Activated CD4-positive, alpha-beta T cell treated with anti-CD3 and anti-CD28 coated beads, Interleukin-2, amount 10 ng/mL, durations not matched to agents 7 days and 5 days (primary cell): ENCODE results near the gene KCTD14. TPM values are rescaled to one million over a fixed set of nuclear protein-coding genes. Genes with fewer than 3 reads are reported as not detected.
"Not testable (repeated sequence)": the region's sequence is repeated elsewhere in the genome, so short reads cannot be mapped to it uniquely, and the experiment has no call there.

ENCODE experiments used
- CTCF ChIA-PET: fragments of 350-600 bp; sonication (Branson Sonifier 250); formaldehyde crosslinking; loops from one replicate; lab custom pipeline; 2021; ENCODE audit warnings: antibody characterized with exemption; lab: Charles Lee
- POLR2A ChIA-PET: fragments of 350-600 bp; sonication (Branson Sonifier 250); formaldehyde crosslinking; loops from one replicate; lab custom pipeline; 2021; ENCODE audit warnings: antibody characterized with exemption; lab: Charles Lee
- DNase-seq: peaks from one replicate; pipeline ENCODE4 v3.0.0-alpha.2; 2020
- H3K27ac Mint-ChIP-seq: one replicate; pipeline ENCODE4 v1.8.0; 2021; ENCODE audit warnings: mild to moderate bottlenecking, moderate library complexity, mixed read lengths
- H3K27me3 Mint-ChIP-seq: one replicate; pipeline ENCODE4 v1.8.0; 2021; ENCODE audit warnings: mixed read lengths
- H3K36me3 Mint-ChIP-seq: one replicate; pipeline ENCODE4 v1.8.0; 2021; ENCODE audit warnings: low read depth, mixed read lengths
- H3K4me1 Mint-ChIP-seq: one replicate; pipeline ENCODE4 v1.8.0; 2021; ENCODE audit warnings: mixed read lengths
- H3K4me3 Mint-ChIP-seq: one replicate; pipeline ENCODE4 v1.8.0; 2021; ENCODE audit warnings: mild to moderate bottlenecking, moderate library complexity, mixed read lengths
- H3K9me3 Mint-ChIP-seq: one replicate; pipeline ENCODE4 v1.8.0; 2021; ENCODE audit warnings: mixed read lengths
- total RNA-seq, 2 experiments: library from RNA; stranded (reverse); gene quantifications; one replicate each; pipeline ENCODE4 v1.2.3, GENCODE V29; 2021

Gene KCTD14
- total RNA-seq, 2 experiments from 2014 or later: 0.19 to 0.25 TPM

- peaks cover 6% of the 10 kb centered on the region for H3K36me3 Mint-ChIP-seq
- no peaks in the 10 kb centered on the region for H3K4me1 Mint-ChIP-seq
- H3K9me3 Mint-ChIP-seq: no peaks in the 10 kb centered on the region
- no peak for DNase-seq
- ChIA-PET CTCF (interaction anchor here (0.6 to 1.1 kb wide), 3 partner anchors 15 to 503 kb away, joined by 3 to 6 read pairs (median 5); no protein-coding TSS in a partner anchor), POLR2A (no interaction called here)
- no peak overlapping the region for H3K4me3 Mint-ChIP-seq
- H3K27me3 Mint-ChIP-seq: no peaks in the 10 kb centered on the region
- no peak overlapping the region for H3K27ac Mint-ChIP-seq
Observed at GRCh38 chr11:78061088-78061920, 38.2 kb upstream of the KCTD14 start.

DNA sequence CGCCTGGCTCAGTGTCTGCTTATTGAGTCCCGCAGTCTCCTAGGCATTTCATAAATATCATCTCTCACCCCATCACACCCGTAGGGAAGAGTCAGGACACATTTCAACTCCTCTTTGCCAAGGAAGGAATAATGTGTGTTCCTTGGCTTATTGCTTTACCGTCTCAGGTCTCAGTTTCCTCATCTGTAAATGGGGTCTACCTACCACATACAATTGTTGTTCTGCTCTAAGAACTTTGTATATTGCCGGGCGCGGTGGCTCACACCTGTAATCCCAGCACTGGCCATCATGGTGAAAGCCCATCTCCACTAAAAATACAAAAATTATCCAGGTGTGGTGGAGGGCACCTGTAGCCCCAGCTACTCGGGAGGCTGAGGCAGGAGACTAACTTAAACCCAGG lies 37.5 kb upstream of the KCTD14 start:
- POLR2A ChIA-PET: no interaction called here
- CTCF ChIA-PET: interaction anchor here (0.9 to 1.1 kb wide), 2 partner anchors 14 to 503 kb away, joined by 3 to 6 read pairs; no protein-coding TSS in a partner anchor
- Mint-ChIP-seq H3K27ac (no peak overlapping the region), H3K27me3 (no peaks in the 10 kb centered on the region), H3K4me1 (no peaks in the 10 kb centered on the region), H3K36me3 (peaks cover 6% of the 10 kb centered on the region), H3K9me3 (no peaks in the 10 kb centered on the region), H3K4me3 (no peak overlapping the region)
- no peak for DNase-seq

GRCh38 chr11:78059749-78060328 lies 36.8 kb upstream of the KCTD14 start:
- H3K36me3 Mint-ChIP-seq, POLR2A ChIA-PET, H3K9me3 Mint-ChIP-seq, H3K27ac Mint-ChIP-seq, H3K4me1 Mint-ChIP-seq, DNase-seq, H3K4me3 Mint-ChIP-seq, H3K27me3 Mint-ChIP-seq: not testable (repeated sequence)
- CTCF ChIA-PET: interaction anchor here (1.2 kb wide), 1 partner anchor 13 kb away, joined by 6 read pairs; no protein-coding TSS in a partner anchor

DNA sequence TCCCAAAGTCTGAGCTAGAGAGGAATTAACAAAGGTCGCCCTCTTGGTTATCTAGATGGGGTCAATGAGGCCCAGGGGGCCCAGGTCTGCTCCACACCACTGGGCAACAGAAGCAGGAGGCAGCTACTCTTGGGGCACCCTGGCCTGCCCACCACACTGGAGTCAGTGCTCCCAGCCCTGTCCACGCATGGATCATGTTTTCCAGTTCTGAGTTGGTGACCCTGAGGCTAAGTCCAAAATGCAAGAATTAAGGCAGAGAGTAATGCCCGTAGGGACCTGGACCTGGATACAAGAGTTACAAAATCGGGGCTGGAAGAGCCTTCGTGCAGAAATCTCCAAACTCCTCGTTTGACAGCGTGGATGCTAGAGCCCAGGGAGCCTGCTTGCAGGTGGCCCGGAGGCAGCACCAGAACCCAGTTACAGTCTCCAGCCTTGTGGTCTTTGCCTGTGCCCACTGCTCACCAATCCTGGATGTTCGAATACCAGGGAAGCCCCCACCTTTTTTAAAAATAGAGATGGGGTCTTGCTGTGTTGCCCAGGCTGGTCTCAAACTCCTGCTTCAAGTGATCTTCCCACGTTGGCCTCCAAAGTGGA lies 34.5 kb upstream of the KCTD14 start:
- POLR2A ChIA-PET: no interaction called here
- H3K27me3 Mint-ChIP-seq: no peaks in the 10 kb centered on the region

DNA sequence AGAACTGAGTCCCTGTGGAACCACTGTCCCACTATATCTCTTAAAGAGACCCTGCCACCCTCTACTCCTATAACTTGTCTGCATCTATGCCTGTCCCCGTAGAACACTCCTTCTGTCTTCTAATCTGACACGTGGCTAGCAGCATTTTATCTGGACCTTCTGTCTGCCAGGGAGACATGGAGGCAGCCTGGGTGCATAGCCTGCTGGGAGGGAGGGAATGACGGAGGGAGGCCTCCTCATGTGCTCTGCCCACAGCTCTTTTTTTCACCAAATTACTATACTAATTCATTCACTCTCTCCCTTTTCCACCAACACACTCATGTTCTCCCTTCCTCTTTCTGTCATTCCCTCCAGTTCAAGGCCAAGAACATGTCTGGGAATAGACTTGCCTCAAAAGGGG lies 33.0 kb upstream of the KCTD14 start:
- Mint-ChIP-seq H3K27me3 (no peaks in the 10 kb centered on the region), H3K36me3 (no peaks in the 10 kb centered on the region), H3K9me3 (no peaks in the 10 kb centered on the region), H3K4me3 (no peak overlapping the region), H3K4me1 (no peaks in the 10 kb centered on the region), H3K27ac (no peak overlapping the region)
- DNase-seq: no peak
- CTCF ChIA-PET: interaction anchor here (0.7 kb wide), 1 partner anchor 16 kb away, joined by 3 read pairs; no protein-coding TSS in a partner anchor
- POLR2A ChIA-PET: no interaction called here

More for the DNA sequence above, 34.5 kb upstream of the KCTD14 start:
- no peaks in the 10 kb centered on the region for H3K9me3 Mint-ChIP-seq
- DNase-seq: no peak
- no peaks in the 10 kb centered on the region for H3K4me1 Mint-ChIP-seq
- no peak overlapping the region for H3K27ac Mint-ChIP-seq
- CTCF ChIA-PET: no interaction called here
- no peaks in the 10 kb centered on the region for H3K36me3 Mint-ChIP-seq
- H3K4me3 Mint-ChIP-seq: no peak overlapping the region

GRCh38 chr11:78054971-78055370 lies 31.9 kb upstream of the KCTD14 start:
- peaks cover 4% of the 10 kb centered on the region for H3K4me1 Mint-ChIP-seq
- POLR2A ChIA-PET: no interaction called here
- H3K9me3 Mint-ChIP-seq: no peaks in the 10 kb centered on the region
- H3K27me3 Mint-ChIP-seq: no peaks in the 10 kb centered on the region
- no peak for DNase-seq
- H3K36me3 Mint-ChIP-seq: no peaks in the 10 kb centered on the region
- H3K27ac Mint-ChIP-seq: no peak overlapping the region
- CTCF ChIA-PET: interaction anchor here (1.1 kb wide), 1 partner anchor 9 kb away, joined by 3 read pairs; no protein-coding TSS in a partner anchor
- H3K4me3 Mint-ChIP-seq: no peak overlapping the region

GRCh38 chr11:78050964-78051831 lies 28.1 kb upstream of the KCTD14 start:
- Mint-ChIP-seq H3K27me3 (no peaks in the 10 kb centered on the region), H3K4me1 (peaks cover 7% of the 10 kb centered on the region), H3K36me3 (no peaks in the 10 kb centered on the region), H3K27ac (no peak overlapping the region), H3K4me3 (no peak overlapping the region), H3K9me3 (no peaks in the 10 kb centered on the region)
- ChIA-PET POLR2A (no interaction called here), CTCF (interaction anchor here (0.5 to 0.6 kb wide), 3 partner anchors 14 to 583 kb away, joined by 3 to 4 read pairs (median 3); no protein-coding TSS in a partner anchor)
- no peak for DNase-seq

GRCh38 chr11:78049348-78049747 lies 26.3 kb upstream of the KCTD14 start:
- DNase-seq: no peak
- ChIA-PET CTCF (no interaction called here), POLR2A (no interaction called here)
- Mint-ChIP-seq H3K27ac (no peak overlapping the region), H3K4me1 (peaks cover 13% of the 10 kb centered on the region), H3K9me3 (no peaks in the 10 kb centered on the region), H3K27me3 (no peaks in the 10 kb centered on the region), H3K4me3 (no peak overlapping the region), H3K36me3 (no peaks in the 10 kb centered on the region)

GRCh38 chr11:78048561-78048960 lies 25.5 kb upstream of the KCTD14 start:
- no peak overlapping the region for H3K4me3 Mint-ChIP-seq
- H3K27me3 Mint-ChIP-seq: peaks cover under 1% of the 10 kb centered on the region
- H3K36me3 Mint-ChIP-seq: no peaks in the 10 kb centered on the region
- DNase-seq: no peak
- ChIA-PET CTCF (interaction anchor here (1.1 kb wide), 1 partner anchor 276 kb away, joined by 3 read pairs; no protein-coding TSS in a partner anchor), POLR2A (no interaction called here)
- peaks cover 13% of the 10 kb centered on the region for H3K4me1 Mint-ChIP-seq
- no peaks in the 10 kb centered on the region for H3K9me3 Mint-ChIP-seq
- no peak overlapping the region for H3K27ac Mint-ChIP-seq

DNA sequence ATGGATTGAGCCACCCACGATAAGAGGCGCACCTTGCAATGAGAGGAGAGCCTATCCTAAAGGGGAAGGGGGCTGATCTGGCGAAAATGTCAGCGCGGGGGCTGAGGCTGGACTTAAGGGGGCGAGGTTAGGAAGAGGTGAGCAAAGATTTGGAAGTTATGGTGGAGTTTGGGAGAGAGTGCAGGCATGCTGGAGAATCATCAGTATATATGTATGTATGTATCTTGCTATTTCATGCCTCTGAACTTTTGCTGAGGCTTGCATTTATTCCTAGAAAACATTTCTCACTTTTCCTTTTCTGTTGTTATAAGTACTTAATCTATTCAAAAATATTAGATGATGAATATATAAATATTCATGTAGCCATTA lies 23.4 kb upstream of the KCTD14 start:
- peaks cover 5% of the 10 kb centered on the region for H3K27me3 Mint-ChIP-seq
- POLR2A ChIA-PET: no interaction called here
- no peaks in the 10 kb centered on the region for H3K36me3 Mint-ChIP-seq

DNA sequence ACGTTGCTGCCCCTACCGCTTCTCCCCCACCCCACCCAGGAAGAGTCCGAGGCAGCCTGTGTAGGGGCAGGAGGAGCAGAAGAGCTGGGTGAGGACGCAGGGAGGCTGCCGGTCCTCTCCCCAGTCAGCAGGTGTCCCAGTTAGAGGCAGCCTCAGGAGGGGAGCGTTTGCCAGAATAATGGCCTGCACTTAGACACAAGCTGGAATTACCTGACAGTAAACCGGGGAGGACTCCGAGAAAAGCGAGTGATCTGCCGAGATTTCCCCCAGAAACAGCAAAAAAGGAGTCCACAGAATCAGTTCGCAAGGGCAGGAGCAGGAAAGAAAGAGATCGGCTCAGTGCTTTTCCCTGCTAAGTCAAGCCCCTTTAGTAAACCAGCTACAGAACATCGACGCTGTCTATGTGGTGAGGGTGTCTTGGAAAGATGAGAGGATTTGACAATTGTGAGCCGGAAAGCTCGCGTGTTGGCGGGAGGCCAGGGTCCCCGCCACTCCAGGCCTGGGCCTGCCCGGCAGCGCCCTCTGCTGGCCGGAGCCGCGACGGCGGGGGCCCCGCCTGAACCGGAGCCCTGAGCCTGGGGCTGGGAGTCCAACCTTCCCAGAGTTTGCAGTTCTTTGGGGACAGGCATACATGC lies 22.9 kb upstream of the KCTD14 start:
- peak; percentile 68 for DNase-seq
- no peaks in the 10 kb centered on the region for H3K9me3 Mint-ChIP-seq
- no peak overlapping the region for H3K4me3 Mint-ChIP-seq
- no peak overlapping the region for H3K27ac Mint-ChIP-seq
- H3K4me1 Mint-ChIP-seq: peaks cover 12% of the 10 kb centered on the region
- CTCF ChIA-PET: interaction anchor here (0.7 to 2.1 kb wide), 15 partner anchors 9 to 144 kb away, joined by 3 to 9 read pairs (median 3); partner anchors contain the start of genes NDUFC2 and THRSP
- POLR2A ChIA-PET: no interaction called here
- no peaks in the 10 kb centered on the region for H3K36me3 Mint-ChIP-seq
- H3K27me3 Mint-ChIP-seq: peaks cover 5% of the 10 kb centered on the region

More for the DNA sequence above, 23.4 kb upstream of the KCTD14 start:
- DNase-seq: no peak
- no peak overlapping the region for H3K27ac Mint-ChIP-seq
- no peaks in the 10 kb centered on the region for H3K9me3 Mint-ChIP-seq
- no peak overlapping the region for H3K4me3 Mint-ChIP-seq
- CTCF ChIA-PET: interaction anchor here (0.7 to 2.1 kb wide), 12 partner anchors 8 to 225 kb away, joined by 3 to 9 read pairs (median 4); partner anchors contain the start of genes AAMDC and NDUFC2
- H3K4me1 Mint-ChIP-seq: peaks cover 13% of the 10 kb centered on the region
